ENCODE measurements around the gene KIF3B.
"Not testable (repeated sequence)": the region's sequence is repeated elsewhere in the genome, so short reads cannot be mapped to it uniquely, and the experiment has no call there.

KIF3B gene

DNA sequence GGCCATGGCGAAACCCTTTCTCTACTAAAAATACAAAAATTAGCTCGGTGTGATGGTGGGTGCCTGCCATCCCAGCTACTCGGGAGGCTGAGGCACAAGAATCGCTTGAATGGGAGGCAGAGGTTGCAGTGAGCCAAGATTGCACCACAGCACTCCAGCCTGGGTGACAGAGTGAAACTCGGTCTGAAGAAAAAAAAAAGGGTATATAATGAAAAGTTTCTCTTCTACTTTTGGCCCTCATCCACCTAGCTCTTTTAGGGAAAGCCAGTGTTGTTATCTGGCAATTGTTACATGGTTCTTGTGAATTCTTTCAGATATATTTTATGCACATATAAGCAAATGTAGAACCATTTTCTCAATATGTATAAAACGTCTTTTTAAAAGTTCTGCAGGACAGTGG is 19.0 kb downstream of the KIF3B start:
- no peak for DNase-seq (ENCODE audit: low read depth)

DNA sequence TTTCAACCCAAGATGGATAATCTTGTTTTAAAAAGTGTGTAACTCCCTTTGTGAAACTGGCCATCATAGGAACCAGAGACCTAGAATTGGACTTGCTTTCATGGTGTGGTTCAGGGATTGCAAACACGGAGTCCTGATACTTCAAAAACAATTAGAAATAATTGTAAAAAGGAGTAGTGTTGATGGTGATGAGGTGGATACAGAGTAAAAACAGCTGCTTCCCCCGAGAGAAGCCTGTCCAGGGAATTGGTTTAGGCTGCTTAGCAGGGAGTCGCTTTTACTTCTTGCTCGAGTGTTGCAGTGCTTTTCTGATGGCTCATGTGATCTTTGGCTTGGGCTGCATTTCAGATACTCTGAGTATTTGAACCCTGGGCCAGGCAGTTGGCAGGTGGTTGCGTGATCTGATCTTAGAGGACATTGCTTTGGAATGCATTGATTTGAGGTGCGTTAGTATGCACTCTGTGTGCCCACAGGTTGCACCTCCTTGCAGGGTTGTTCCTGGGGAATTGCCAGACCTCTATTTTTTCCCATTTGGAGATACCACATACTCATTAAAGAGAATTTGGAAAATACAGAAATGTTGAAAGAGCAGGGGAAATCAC is 19.5 kb downstream of the KIF3B start:
- no peak for DNase-seq (ENCODE audit: low read depth)

DNA sequence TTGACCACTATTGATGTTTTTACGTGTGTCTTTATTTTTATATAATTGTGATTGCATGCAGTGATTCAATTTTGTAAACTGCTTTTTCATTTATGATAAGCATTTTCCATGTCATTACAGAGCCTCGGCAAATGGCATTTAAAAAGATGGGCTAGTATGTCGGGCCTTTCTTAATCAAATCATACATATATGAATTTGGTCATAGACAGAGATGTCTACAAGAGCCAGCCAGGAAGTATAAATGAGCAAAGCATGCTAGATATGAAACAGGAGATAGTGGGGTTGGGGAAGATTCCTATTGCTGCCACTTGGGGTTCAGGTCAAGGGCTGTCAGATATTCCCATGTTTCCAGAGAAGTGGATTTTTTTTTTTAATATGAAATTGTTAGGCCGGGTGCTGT is 20.0 kb downstream of the KIF3B start:
- no peak for DNase-seq (ENCODE audit: low read depth)

DNA sequence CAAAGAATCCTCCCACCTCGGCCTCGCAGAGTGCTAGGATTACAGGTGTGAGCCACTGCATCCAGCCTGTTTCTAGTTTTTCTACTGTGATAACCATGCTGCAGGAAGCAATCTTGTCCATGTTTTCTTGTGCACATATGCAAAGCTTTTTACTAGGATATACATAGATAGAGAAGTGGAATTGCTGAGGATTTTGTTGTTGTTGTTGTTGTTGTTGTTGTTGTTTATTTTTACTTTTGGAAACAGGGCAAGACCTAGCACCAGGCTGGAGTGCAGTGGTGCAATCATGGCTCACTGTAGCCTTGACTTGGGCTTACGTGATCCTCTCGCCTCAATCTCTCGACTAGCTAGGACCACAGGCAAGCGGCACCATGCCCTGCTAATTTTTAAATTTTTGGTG is 23.2 kb downstream of the KIF3B start:
- no peak for DNase-seq (ENCODE audit: low read depth)

DNA sequence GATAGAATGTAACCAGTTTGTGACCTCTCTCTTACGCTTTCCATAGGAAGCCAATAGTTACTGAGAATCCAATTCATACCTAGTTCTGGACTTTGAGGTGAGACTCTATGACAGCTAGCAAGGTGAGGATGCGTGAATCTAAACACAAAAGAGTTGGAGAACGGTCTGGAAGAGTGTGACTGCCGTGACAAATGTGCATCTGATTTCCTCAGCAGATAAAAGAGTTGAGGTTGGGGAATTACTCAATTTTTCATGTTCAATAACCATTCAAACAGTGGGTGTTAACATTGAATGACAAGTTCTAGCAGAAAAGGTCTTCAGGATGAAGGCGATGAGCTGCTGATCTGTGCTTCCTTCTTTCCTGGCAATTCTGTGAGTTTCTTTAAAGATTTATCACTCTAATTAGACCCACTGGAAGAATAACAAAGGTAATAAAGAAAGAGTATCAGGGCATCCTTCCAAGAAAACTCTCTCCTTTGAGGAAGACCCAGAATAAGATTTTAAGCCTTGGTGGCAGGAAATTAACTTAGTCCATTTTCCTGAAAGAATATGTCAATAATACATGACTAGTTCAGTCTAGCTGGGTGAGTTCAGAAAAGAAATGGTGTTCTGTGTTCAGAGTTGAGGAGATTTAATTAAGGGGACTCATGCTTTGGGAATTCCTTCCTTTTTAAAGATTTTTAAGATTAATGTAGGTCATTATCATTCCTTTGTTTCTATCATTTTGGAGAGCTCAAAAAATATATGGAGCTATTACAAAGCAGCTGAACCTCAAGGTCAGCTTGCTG is 24.5 kb downstream of the KIF3B start:
- DNase-seq (ENCODE audit: low read depth): no peak

DNA sequence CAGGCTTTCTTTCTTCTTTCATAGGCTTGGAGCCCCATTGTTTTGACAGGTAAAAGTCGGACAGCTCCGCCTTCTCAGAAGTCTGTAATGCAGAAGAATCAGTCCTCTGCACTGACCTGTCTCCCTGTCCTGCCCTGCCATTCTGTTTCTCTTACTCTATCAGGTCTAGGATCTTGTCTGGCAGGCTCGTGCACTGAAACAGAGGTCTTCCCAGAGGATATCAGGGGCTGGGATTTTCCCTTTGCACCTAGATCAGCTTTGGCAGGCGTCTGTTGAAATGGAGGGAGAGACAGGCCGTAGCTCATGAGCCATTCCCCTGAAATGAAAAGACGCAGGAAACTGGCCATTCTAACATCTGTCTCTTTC is 25.0 kb downstream of the KIF3B start:
- DNase-seq (ENCODE audit: low read depth): no peak

DNA sequence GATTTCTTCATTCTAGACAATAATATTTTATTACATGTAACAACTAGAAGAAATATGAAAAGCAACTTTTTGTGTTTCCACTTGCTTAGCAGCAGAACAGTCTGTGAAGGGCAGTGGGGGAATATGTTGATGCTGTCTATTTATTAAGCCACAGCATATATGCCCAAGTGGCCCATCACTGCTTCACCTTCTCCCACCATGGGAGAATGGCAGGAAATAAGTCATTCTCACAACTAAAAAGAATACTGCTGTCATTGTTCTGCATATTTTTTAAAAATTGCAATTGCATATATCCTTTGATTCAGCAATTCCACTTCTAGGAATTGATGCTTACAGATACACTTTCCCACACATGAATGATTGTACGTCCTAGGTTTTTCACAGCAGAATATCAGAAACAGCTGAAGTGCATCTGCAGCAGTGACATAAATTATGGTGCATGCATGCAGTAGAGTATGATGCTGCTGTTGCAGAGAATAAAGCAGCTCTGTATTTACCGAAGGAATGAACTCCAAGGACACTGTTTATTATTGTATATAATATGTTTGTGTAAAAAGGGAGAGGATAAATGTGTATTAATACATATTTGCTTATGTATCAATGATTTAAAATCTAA is 26.8 kb downstream of the KIF3B start:
- DNase-seq (ENCODE audit: low read depth): no peak

DNA sequence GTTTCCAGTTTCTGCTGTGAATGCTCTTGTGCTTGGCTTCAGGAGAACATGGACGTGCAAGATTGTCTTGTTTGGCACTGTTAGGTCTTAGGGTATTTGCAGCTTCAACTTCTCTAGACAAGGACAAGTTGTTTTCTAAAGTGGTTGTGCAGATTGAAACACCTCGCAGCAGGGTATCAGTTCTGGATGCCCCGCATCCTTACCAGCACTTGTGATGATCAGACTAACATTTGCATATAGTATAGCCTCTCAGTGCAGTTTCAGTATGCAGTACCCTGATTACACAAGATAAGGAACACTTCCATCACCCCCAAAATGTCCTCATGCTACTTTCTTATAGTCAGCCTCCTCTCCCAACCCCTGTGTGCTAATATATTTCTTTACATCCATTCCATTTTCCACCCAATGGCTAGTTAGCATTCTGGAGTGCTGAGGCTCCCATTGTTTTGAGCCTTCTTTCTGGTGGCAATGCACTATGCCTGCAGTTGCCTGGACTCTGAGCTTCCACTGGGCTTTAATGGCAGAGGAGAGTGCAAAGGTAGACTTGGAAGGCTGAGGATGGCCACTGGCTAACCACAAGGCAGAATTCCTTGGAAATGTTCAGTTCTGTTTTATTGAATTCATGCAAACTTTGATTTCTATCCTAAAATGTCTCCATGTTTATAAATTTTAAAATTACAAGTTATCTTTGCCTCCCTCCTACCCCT is 35.4 kb downstream of the KIF3B start:
- DNase-seq (ENCODE audit: low read depth): no peak

DNA sequence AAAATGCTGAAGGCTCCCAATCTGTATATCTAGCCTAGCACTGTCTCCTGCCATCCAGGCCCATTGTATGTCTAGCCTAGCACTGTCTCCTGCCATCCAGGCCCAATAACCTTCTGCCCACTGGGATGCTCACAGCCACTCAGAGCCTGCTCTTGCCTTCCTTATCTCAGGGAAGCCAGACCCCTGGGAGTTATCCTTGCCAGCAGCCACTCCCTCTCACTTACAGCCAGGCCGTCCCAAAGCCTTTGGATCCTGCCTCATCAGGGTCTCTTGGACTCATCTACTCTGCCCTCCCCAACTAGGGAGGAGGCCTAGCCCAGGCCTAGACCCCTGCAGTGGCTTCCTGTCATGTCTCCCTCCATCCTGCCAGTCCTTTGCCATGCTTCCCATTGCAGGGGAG is 37.3 kb downstream of the KIF3B start:
- no peak for DNase-seq (ENCODE audit: low read depth)

DNA sequence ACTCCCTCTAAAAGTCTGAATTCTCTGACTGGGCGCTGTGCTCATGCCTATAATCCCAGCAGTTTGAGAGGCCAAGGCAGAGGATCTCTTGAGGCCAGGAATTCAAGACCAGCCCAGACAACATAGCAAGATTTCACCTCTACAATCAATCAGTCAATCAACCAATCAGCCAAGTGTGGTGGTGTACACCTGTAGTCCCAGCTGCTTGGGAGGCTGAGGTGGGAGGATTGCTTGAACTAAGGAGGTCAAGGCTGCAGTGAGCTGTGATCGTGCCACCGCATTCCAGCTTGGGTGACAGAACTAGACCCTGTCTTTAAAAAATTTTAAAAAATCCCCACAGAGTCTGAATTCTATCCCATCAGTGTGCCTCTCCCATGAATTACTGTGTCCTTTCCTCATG is 37.9 kb downstream of the KIF3B start:
- DNase-seq (ENCODE audit: low read depth): no peak

DNA sequence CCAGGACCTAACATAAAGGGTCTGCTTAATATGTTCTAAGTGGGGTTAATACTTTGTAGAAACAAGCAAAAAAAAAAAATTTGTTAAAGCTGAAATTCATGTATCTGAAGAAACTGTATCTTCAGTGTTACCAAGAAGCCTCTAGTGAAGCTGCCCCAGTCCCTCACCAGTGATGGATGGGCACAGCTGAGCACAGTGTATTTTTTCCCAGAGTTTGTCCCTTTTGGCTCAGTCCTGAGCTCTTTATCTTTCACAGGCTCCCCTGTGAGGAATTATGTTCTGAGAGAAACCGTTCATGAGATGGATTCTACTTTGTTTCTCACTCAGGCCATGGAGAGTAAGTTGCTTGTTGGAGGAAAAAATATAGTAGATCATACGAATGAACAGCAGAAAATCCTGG is 38.4 kb downstream of the KIF3B start:
- no peak for DNase-seq (ENCODE audit: low read depth)

DNA sequence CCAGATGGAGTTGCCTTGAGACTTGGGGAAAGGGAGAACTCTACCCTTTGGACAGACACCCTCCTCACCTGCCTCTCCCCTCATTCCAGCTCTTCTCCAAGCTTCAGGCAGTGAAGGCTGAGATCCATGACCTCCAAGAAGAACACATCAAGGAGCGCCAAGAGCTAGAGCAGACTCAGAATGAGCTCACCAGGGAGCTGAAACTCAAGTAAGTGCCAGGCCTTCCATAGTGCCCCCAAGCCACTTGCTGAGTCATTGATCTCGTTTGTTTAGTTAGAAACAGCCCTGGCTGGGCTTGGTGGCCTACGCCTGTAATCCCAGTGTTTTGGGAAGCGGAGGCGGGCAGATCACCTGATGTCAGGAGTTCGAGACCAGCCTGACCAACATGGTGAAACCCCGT is 39.2 kb downstream of the KIF3B start:
- no peak for DNase-seq (ENCODE audit: low read depth)

DNA sequence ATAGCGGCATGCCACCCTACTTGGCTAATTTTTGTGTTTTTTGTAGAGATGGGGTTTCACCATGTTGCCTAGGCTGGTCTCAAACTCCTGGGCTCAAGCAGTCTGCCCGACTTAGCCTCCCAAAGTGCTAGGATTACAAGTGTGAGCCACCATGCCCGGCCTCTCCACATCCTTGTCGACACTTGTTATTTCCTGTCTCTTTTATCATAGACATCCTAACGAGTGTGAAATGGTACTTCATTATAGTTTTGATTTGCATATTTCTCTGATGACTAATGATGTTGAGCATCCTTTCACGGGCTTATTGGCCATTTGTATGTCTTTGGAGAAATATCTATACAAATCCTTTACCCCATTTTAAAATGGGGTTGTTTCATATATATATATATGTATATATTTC is 41.6 kb downstream of the KIF3B start:
- no peak for DNase-seq (ENCODE audit: low read depth)

DNA sequence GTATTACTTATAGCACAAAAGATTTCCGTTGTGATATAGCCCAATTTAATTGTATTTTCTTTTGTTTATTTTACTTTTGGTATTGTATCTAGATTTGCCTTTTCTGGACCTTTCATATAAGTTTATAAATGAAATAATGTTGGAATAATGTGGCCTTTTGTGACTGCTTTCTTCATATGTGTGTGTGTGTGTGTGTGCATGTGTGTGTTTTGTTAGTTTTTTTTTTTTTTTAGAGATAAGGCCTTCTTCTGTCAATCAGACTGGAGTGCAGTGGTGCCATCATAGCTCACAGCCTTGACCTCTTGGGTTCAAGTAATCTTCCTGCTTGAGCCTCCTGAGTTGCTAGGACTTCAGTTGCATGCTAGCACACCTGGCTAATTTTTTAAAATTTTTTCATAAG is 42.9 kb downstream of the KIF3B start:
- no peak for DNase-seq (ENCODE audit: low read depth)

DNA sequence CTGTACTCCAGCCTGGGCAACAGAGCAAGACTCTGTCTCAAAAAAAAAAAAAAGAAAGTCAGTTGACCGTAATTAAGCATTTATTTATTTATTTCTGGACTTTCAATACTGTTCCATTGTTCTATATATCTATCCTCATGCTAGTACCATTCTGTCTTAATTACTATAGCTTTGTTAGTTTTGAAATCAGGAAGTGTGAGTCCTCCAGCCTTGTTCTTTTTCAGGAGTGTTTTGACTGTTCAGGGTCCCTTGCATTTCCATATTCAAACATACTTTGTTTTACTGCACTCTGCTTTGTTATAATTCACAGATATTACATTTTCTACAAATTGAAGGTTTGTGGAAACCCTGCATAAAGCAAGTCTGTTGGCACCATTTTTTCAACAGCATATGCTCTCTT is 43.9 kb downstream of the KIF3B start:
- DNase-seq (ENCODE audit: low read depth): no peak

DNA sequence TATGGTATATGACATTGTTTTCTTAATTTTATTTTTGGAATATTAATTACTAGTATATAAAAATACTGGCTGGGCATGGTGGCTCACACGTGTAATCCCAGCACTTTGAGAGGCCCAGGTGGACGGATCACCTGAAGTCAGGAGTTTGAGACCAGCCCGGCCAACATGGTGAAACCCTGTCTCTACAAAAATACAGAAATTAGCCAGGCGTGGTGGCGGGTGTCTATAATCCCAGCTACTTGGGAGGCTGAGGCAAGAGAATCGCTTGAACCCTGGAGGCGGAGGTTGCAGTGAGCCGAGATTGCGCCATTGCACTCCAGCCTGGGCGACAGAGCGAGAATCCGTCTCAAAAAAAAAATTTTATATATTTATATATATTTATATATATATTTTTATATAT is 44.8 kb downstream of the KIF3B start:
- DNase-seq (ENCODE audit: low read depth): not testable (repeated sequence)

DNA sequence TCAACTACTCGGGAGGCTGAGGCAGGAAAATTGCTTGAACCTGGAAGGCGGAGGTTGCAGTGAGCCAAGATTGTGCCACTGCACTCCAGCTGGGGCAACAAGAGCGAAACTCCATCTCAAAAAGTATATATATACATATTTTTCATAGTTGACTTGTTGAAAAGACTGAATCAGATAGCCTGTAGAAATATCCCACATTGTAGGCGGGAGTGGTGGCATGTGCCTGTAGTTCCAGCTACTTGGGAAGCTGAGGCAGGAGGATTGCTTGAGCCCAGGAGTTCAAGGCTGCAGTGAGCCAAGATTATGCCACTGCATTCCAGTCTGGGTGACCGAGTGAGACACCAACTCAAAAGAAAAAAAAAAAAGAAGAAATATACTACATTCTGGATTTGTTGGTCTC is 46.3 kb downstream of the KIF3B start:
- not testable (repeated sequence) for DNase-seq (ENCODE audit: low read depth)

DNA sequence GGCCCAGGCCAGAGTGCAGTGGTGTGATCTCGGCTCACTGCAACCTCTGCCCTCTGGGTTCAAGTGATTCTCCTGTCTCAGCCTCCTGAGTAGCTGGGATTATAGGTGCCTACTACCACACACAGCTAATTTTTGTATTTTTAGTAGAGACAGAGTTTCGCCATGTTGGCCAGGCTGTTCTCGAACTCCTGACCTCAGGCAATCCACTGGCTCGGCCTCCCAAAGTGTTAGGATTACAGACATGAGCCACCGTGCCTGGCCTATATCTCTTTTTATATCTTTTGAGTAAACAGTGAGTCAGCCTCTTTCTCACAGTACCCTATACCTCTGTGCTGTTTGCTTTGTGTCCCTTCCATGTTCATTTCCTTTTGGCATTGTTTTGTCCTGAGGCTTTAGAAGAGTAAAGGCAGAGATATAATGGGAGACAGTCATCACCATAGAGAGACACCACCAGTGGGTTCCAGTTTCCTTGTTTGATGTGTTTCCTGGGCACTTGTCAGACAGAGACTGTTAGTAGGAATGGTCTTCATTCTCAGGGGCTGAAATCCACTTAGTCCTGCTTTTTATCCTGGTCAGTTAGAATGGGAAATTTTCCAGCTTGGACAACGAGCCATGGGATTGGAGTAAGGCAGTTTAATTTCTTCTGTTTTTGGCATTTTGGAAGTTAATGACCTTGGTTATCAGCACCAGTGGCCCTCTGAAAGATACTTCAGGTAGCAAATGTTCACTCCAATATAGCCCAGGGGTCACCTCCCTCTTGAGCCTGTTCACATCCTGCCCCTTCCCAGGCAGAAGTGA is 48.5 kb downstream of the KIF3B start:
- no peak for DNase-seq (ENCODE audit: low read depth)

DNA sequence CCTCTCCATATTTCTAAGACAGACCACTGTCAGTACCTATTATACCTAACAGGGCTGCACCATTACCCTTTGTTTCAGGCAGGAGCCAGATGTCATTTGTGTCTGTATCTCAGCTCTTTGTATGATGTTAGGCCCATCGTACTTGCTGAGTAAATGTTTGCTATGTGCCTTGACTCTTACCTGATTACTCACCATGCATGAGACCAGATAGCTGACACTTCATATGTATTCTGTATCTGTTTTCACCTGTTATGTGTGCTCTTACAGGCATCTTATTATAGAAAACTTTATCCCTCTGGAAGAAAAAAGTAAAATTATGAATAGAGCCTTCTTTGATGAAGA is 49.0 kb downstream of the KIF3B start:
- DNase-seq (ENCODE audit: low read depth): no peak

DNA sequence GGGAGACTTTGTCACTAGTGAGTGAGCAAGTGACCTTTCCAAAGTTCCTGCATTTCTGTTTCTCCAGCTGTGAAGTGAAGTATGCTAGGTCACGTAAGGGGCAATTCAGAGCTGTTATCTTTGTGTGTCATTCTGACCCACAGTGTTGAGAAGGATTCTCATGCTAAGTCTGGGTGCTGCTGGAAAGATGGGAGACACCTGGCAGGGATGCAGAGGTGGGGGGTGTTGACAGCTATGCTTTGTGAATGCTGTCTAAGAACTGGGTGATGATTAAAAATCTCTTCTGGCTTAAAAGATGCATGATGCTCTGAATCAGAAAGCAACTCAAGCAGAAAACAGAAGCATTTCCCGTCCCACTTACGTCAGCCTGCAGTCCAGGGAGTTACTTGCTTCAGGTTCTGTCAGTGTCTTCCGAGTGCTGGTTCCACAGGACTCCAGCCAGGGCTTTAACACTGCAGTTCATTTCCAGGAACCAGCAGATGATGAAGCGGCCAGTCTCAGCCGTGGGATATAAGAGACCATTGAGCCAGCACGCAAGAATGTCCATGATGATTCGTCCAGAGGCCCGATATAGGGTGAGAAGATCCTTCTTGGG is 49.7 kb downstream of the KIF3B start:
- no peak for DNase-seq (ENCODE audit: low read depth)

DNA sequence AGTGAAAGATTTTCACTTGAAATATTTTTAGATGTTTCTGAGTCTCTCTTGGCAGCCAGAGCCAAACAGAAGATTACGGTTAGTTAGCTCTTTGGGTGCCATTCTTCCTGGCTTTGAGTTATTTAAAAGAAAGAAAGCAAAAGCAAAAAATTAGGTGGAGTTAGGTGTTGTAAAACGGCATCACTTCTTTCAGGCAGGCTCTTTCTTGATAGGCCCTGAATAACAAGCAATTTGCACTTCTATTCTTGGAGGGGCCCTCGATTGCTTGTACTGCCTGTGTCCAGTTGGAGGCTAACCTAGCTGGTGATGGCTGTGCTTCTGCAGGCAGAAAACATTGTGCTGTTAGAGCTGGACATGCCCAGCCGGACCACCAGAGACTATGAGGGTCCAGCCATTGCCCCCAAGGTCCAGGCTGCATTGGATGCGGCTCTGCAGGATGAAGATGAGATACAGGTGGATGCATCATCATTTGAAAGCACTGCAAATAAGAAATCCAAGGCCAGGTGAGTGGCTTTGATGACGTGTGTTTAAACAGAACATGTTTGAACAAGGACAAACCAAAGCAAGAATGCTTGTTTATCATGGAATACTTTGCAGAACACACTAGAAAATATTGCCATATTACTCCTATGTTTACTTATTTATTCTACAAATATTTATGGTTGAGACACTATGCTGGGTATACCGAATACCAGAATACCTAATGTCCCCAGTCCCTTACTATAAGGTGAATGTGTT is 52.5 kb downstream of the KIF3B start:
- no peak for DNase-seq (ENCODE audit: low read depth)
